Astrocyte (in vitro differentiated cells and primary cell): ENCODE measurements around the gene SUGCT. TPM values are rescaled to one million over a fixed set of nuclear protein-coding genes. Genes with fewer than 3 reads are reported as not detected.

ENCODE experiments used
- DNase-seq: peaks from one replicate; pipeline ENCODE4 v3.0.0-alpha.2; 2010; ENCODE audit warnings: low read depth
- FAIRE-seq: peaks from 2 replicates; lab custom pipeline; 2011; peaks lifted over from hg19 to GRCh38; lab: Jason Lieb, UNC
- H2AFZ ChIP-seq: 2 replicates; pipeline ENCODE4 v1.6.0; 2012; ENCODE audit warnings: low read depth, low read length, inconsistent platforms
- H3K27ac ChIP-seq: 2 replicates; pipeline ENCODE4 v1.5.1; 2011; ENCODE audit warnings: low read depth, low read length, inconsistent platforms
- H3K27me3 ChIP-seq: 2 replicates; pipeline ENCODE4 v1.6.0; 2011; ENCODE audit warnings: low read length, inconsistent platforms; ENCODE audit not compliant: insufficient read depth
- H3K36me3 ChIP-seq: 2 replicates; pipeline ENCODE4 v1.5.1; 2011; ENCODE audit warnings: low read length, inconsistent platforms; ENCODE audit not compliant: insufficient read depth
- H3K4me1 ChIP-seq: 2 replicates; pipeline ENCODE4 v1.5.1; 2011; ENCODE audit warnings: low read length, inconsistent platforms; ENCODE audit not compliant: insufficient read depth
- H3K4me2 ChIP-seq: 2 replicates; pipeline ENCODE4 v1.6.0; 2012; ENCODE audit warnings: low read length, inconsistent platforms
- H3K4me3 ChIP-seq: 2 replicates; pipeline ENCODE4 v1.5.1; 2011; ENCODE audit warnings: low read depth, mild to moderate bottlenecking, low read length, inconsistent platforms; ENCODE audit not compliant: insufficient read depth
- H3K79me2 ChIP-seq: 2 replicates; pipeline ENCODE4 v1.6.0; 2012; ENCODE audit warnings: mild to moderate bottlenecking, low read length, inconsistent platforms; ENCODE audit not compliant: insufficient read depth
- H3K9ac ChIP-seq: 2 replicates; pipeline ENCODE4 v1.6.0; 2012; ENCODE audit warnings: mild to moderate bottlenecking, low read length, inconsistent platforms
- H3K9me3 ChIP-seq: 2 replicates; pipeline ENCODE4 v1.5.1; 2012; ENCODE audit warnings: low read depth, mild to moderate bottlenecking, low read length, inconsistent platforms; ENCODE audit not compliant: insufficient read depth
- H4K20me1 ChIP-seq: 2 replicates; pipeline ENCODE4 v1.6.0; 2012; ENCODE audit warnings: low read length, inconsistent platforms; ENCODE audit not compliant: insufficient read depth
- H3K27ac Mint-ChIP-seq: one replicate; pipeline ENCODE4 v1.8.0; 2021; ENCODE audit warnings: mild to moderate bottlenecking, mixed read lengths; ENCODE audit not compliant: unreplicated experiment
- H3K27me3 Mint-ChIP-seq: one replicate; pipeline ENCODE4 v1.8.0; 2021; ENCODE audit warnings: low read depth, mixed read lengths; ENCODE audit not compliant: unreplicated experiment
- H3K36me3 Mint-ChIP-seq: one replicate; pipeline ENCODE4 v1.8.0; 2021; ENCODE audit warnings: low read depth, mixed read lengths; ENCODE audit not compliant: unreplicated experiment
- H3K4me1 Mint-ChIP-seq: one replicate; pipeline ENCODE4 v1.8.0; 2021; ENCODE audit warnings: low read depth, mixed read lengths; ENCODE audit not compliant: unreplicated experiment
- H3K4me3 Mint-ChIP-seq: one replicate; pipeline ENCODE4 v1.8.0; 2021; ENCODE audit warnings: mild to moderate bottlenecking, moderate library complexity, mixed read lengths; ENCODE audit not compliant: unreplicated experiment
- H3K9me3 Mint-ChIP-seq: one replicate; pipeline ENCODE4 v1.8.0; 2021; ENCODE audit warnings: mild to moderate bottlenecking, mixed read lengths; ENCODE audit not compliant: unreplicated experiment
- CTCF ChIP-seq: IDR thresholded peaks from 2 replicates; pipeline ENCODE4 v1.5.1; 2011; ENCODE audit warnings: low read depth, mild to moderate bottlenecking, inconsistent platforms, low read length, moderate library complexity; ENCODE audit not compliant: insufficient read depth
- EZH2 ChIP-seq: IDR thresholded peaks from 2 replicates; pipeline ENCODE4 v1.6.1; 2012; ENCODE audit warnings: mild to moderate bottlenecking, low read length, inconsistent platforms; ENCODE audit not compliant: insufficient read depth
- total RNA-seq: library from RNA; stranded (reverse); gene quantifications from 2 replicates; pipeline ENCODE4 v1.2.1, GENCODE V29; 2021

SUGCT gene
- total RNA-seq, 1 donor from 2014 or later = 15.5 TPM

GRCh38 chr7:40889099-40889498 lies 754.3 kb downstream of the SUGCT start:
- no peaks in the 10 kb centered on the region for H4K20me1 ChIP-seq
- no peak for DNase-seq
- no peak for FAIRE-seq
- no peak overlapping the region for H2AFZ ChIP-seq
- Mint-ChIP-seq H3K4me1 (peaks cover 4% of the 10 kb centered on the region), H3K27ac (no peak overlapping the region), H3K9me3 (peaks cover 10% of the 10 kb centered on the region), H3K27me3 (peaks cover 2% of the 10 kb centered on the region), H3K4me3 (no peak overlapping the region), H3K36me3 (peaks cover 3% of the 10 kb centered on the region)
- no peak for TF ChIP-seq EZH2
- no peak for TF ChIP-seq CTCF
- peaks cover 9% of the 10 kb centered on the region for H3K4me1 ChIP-seq
- no peaks in the 10 kb centered on the region for H3K9me3 ChIP-seq
- H3K79me2 ChIP-seq = no peaks in the 10 kb centered on the region
- no peak overlapping the region for H3K4me3 ChIP-seq
- H3K27ac ChIP-seq = no peak overlapping the region
- H3K9ac ChIP-seq = no peak overlapping the region
- no peaks in the 10 kb centered on the region for H3K36me3 ChIP-seq
- H3K4me2 ChIP-seq = no peak overlapping the region
- H3K27me3 ChIP-seq = no peaks in the 10 kb centered on the region

- H3K27me3 Mint-ChIP-seq = peaks cover under 1% of the 10 kb centered on the region
- Histone ChIP-seq H3K4me1 (peaks cover 7% of the 10 kb centered on the region), H2AFZ (no peak overlapping the region), H3K36me3 (no peaks in the 10 kb centered on the region), H3K9ac (no peak overlapping the region), H3K79me2 (no peaks in the 10 kb centered on the region), H3K27ac (no peak overlapping the region), H3K4me2 (no peak overlapping the region), H3K27me3 (no peaks in the 10 kb centered on the region), H3K4me3 (no peak overlapping the region), H3K9me3 (no peaks in the 10 kb centered on the region), H4K20me1 (no peaks in the 10 kb centered on the region)
- peaks cover under 1% of the 10 kb centered on the region for H3K36me3 Mint-ChIP-seq
- DNase-seq = no peak
- no peak overlapping the region for H3K27ac Mint-ChIP-seq
- peaks cover 10% of the 10 kb centered on the region for H3K9me3 Mint-ChIP-seq
- no peak overlapping the region for H3K4me3 Mint-ChIP-seq
- TF ChIP-seq CTCF = no peak
- no peak for TF ChIP-seq EZH2
- FAIRE-seq = no peak
- H3K4me1 Mint-ChIP-seq = peaks cover 3% of the 10 kb centered on the region
Measured at GRCh38 chr7:40889539-40889938, 754.7 kb downstream of the SUGCT start.

GRCh38 chr7:40890088-40890692 lies 755.4 kb downstream of the SUGCT start:
- H3K79me2 ChIP-seq = no peaks in the 10 kb centered on the region
- no peak overlapping the region for H3K4me2 ChIP-seq
- no peak overlapping the region for H3K4me3 ChIP-seq
- no peaks in the 10 kb centered on the region for H3K9me3 ChIP-seq
- no peaks in the 10 kb centered on the region for H3K36me3 Mint-ChIP-seq
- DNase-seq (no peak), FAIRE-seq (no peak)
- peaks cover 10% of the 10 kb centered on the region for H3K9me3 Mint-ChIP-seq
- peaks cover 7% of the 10 kb centered on the region for H3K4me1 ChIP-seq
- peaks cover 2% of the 10 kb centered on the region for H3K4me1 Mint-ChIP-seq
- TF ChIP-seq EZH2 (no peak), CTCF (no peak)
- no peak overlapping the region for H3K4me3 Mint-ChIP-seq
- no peak overlapping the region for H3K9ac ChIP-seq
- H2AFZ ChIP-seq = no peak overlapping the region
- H3K36me3 ChIP-seq = no peaks in the 10 kb centered on the region
- H3K27me3 ChIP-seq = no peaks in the 10 kb centered on the region
- no peak overlapping the region for H3K27ac Mint-ChIP-seq
- H3K27me3 Mint-ChIP-seq = no peaks in the 10 kb centered on the region
- H3K27ac ChIP-seq = no peak overlapping the region
- H4K20me1 ChIP-seq = no peaks in the 10 kb centered on the region
